ENCODE results near the gene NUDT8.

GRCh38 chr11:67664696-67665540, 35.2 kb upstream of the NUDT8 start:
- TF ChIP-seq CTCF (IDR thresholded peaks at IDR 0.05) (no peak), POLR2A (IDR thresholded peaks at IDR 0.05) (no peak)
